ENCODE measurements around the gene IQSEC1. TPM values are rescaled to one million over a fixed set of nuclear protein-coding genes. Genes with fewer than 3 reads are reported as not detected.

Gene IQSEC1
- total RNA-seq, 1 donor from 2014 or later, result 37.2 TPM

- no peak for TF ChIP-seq CTCF (IDR thresholded peaks at IDR 0.05)
- H3K4me1 Mint-ChIP-seq (ENCODE audit: low read depth), result no peaks in the 10 kb centered on the region
- no peaks in the 10 kb centered on the region for H3K36me3 Mint-ChIP-seq (ENCODE audit: low read depth)
- no peak for DNase-seq (ENCODE audit: low spot score)
- H3K27me3 Mint-ChIP-seq (ENCODE audit: low read depth), result peaks cover 17% of the 10 kb centered on the region
- H3K9me3 Mint-ChIP-seq (ENCODE audit: low read depth), result no peaks in the 10 kb centered on the region
- H3K27ac Mint-ChIP-seq (ENCODE audit: unreplicated experiment), result no peak overlapping the region
- H3K4me3 Mint-ChIP-seq (ENCODE audit: unreplicated experiment), result no peak overlapping the region
Measured at GRCh38 chr3:13042127-13042701, 31.0 kb downstream of the IQSEC1 start.

- H3K4me3 Mint-ChIP-seq (ENCODE audit: unreplicated experiment), result no peak overlapping the region
- H3K27ac Mint-ChIP-seq (ENCODE audit: unreplicated experiment), result no peak overlapping the region
- no peak for DNase-seq (ENCODE audit: low spot score)
- TF ChIP-seq CTCF (IDR thresholded peaks at IDR 0.05), result no peak
- no peaks in the 10 kb centered on the region for H3K36me3 Mint-ChIP-seq (ENCODE audit: low read depth)
- no peaks in the 10 kb centered on the region for H3K4me1 Mint-ChIP-seq (ENCODE audit: low read depth)
- peaks cover 12% of the 10 kb centered on the region for H3K27me3 Mint-ChIP-seq (ENCODE audit: low read depth)
- H3K9me3 Mint-ChIP-seq (ENCODE audit: low read depth), result no peaks in the 10 kb centered on the region
Measured at GRCh38 chr3:13041113-13041776, 32.0 kb downstream of the IQSEC1 start.

GRCh38 chr3:13040361-13041074 is 32.7 kb downstream of the IQSEC1 start:
- H3K9me3 Mint-ChIP-seq (ENCODE audit: low read depth), result no peaks in the 10 kb centered on the region
- H3K27me3 Mint-ChIP-seq (ENCODE audit: low read depth), result peaks cover 12% of the 10 kb centered on the region
- no peak overlapping the region for H3K27ac Mint-ChIP-seq (ENCODE audit: unreplicated experiment)
- H3K4me3 Mint-ChIP-seq (ENCODE audit: unreplicated experiment), result no peak overlapping the region
- H3K4me1 Mint-ChIP-seq (ENCODE audit: low read depth), result no peaks in the 10 kb centered on the region
- no peak for TF ChIP-seq CTCF (IDR thresholded peaks at IDR 0.05)
- H3K36me3 Mint-ChIP-seq (ENCODE audit: low read depth), result no peaks in the 10 kb centered on the region
- no peak for DNase-seq (ENCODE audit: low spot score)

GRCh38 chr3:13039213-13039896 is 33.9 kb downstream of the IQSEC1 start:
- no peak for DNase-seq (ENCODE audit: low spot score)
- Mint-ChIP-seq H3K4me1 (ENCODE audit: low read depth) (no peaks in the 10 kb centered on the region), H3K27me3 (ENCODE audit: low read depth) (peaks cover 12% of the 10 kb centered on the region), H3K9me3 (ENCODE audit: low read depth) (no peaks in the 10 kb centered on the region), H3K4me3 (ENCODE audit: unreplicated experiment) (no peak overlapping the region), H3K36me3 (ENCODE audit: low read depth) (no peaks in the 10 kb centered on the region), H3K27ac (ENCODE audit: unreplicated experiment) (no peak overlapping the region)
- TF ChIP-seq CTCF (IDR thresholded peaks at IDR 0.05), result no peak

GRCh38 chr3:13037458-13038117 is 35.6 kb downstream of the IQSEC1 start:
- H3K4me3 Mint-ChIP-seq (ENCODE audit: unreplicated experiment), result no peak overlapping the region
- H3K36me3 Mint-ChIP-seq (ENCODE audit: low read depth), result no peaks in the 10 kb centered on the region
- TF ChIP-seq CTCF (IDR thresholded peaks at IDR 0.05), result no peak
- no peak overlapping the region for H3K27ac Mint-ChIP-seq (ENCODE audit: unreplicated experiment)
- no peaks in the 10 kb centered on the region for H3K4me1 Mint-ChIP-seq (ENCODE audit: low read depth)
- H3K9me3 Mint-ChIP-seq (ENCODE audit: low read depth), result no peaks in the 10 kb centered on the region
- peaks cover 9% of the 10 kb centered on the region for H3K27me3 Mint-ChIP-seq (ENCODE audit: low read depth)
- DNase-seq (ENCODE audit: low spot score), result no peak
